Parathyroid adenoma (tissue), 2 donors: ENCODE results near the gene C16orf96.

Experiments
- H2AFZ ChIP-seq: fragments of 300-600 bp; sonication (generic); one replicate; pipeline ENCODE4 v1.7.0; 2017; ENCODE audit warnings: antibody characterized with exemption, mild to moderate bottlenecking
- H3K27ac ChIP-seq: fragments of 300-600 bp; sonication (generic); one replicate; pipeline ENCODE4 v1.7.0; 2017
- H3K27me3 ChIP-seq: fragments of 300-600 bp; sonication (generic); one replicate; pipeline ENCODE4 v1.7.0; 2017; ENCODE audit warnings: low read length; ENCODE audit not compliant: control insufficient read depth, insufficient read depth
- H3K36me3 ChIP-seq: fragments of 300-600 bp; sonication (generic); one replicate; pipeline ENCODE4 v1.7.0; 2017; ENCODE audit warnings: low read length; ENCODE audit not compliant: control insufficient read depth, insufficient read depth
- H3K4me1 ChIP-seq: fragments of 300-600 bp; sonication (generic); one replicate; pipeline ENCODE4 v1.7.0; 2017; ENCODE audit warnings: control low read depth
- H3K4me2 ChIP-seq: fragments of 300-600 bp; sonication (generic); one replicate; pipeline ENCODE4 v1.7.0; 2017; ENCODE audit warnings: low read length
- H3K4me3 ChIP-seq: fragments of 300-600 bp; sonication (generic); one replicate; pipeline ENCODE4 v1.7.0; 2017; ENCODE audit warnings: low read depth, low read length
- H3K79me2 ChIP-seq: fragments of 300-600 bp; sonication (generic); one replicate; pipeline ENCODE4 v1.7.0; 2017; ENCODE audit warnings: control low read depth
- H3K9ac ChIP-seq: fragments of 300-600 bp; sonication (generic); one replicate; pipeline ENCODE4 v1.7.0; 2017; ENCODE audit warnings: mild to moderate bottlenecking
- H3K9me3 ChIP-seq: fragments of 300-600 bp; sonication (generic); one replicate; pipeline ENCODE4 v1.7.0; 2017; ENCODE audit warnings: low read length; ENCODE audit not compliant: control insufficient read depth
- TF ChIP-seq, protein P1 (sequence below): fragments of 300-600 bp; sonication (generic); IDR thresholded peaks from one replicate; pipeline ENCODE4 v1.7.0; 2017; ENCODE audit warnings: antibody characterized with exemption, mild to moderate bottlenecking
- donor health status: primary hyperparathyroidism.

C16orf96 gene

DNA sequence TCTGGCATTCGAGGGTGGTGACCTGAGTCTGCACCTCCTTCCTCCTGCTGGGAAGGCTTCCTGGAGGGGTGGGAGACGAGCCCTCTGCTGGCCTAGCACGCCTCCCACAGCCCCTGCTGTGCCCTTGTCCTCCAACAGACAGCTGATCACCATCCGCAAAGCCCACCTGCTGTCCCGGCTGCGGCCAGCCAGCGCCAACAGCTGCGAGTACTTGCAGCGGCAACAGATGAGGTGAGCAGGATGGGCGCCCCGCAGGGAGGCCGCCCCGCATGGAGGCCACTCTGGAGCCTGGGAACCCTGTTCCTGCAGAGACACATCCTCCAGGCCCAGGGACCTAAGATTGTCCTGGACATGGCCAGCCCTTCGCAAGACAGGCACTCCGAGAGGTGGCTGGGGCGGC, 36.9 kb downstream of the C16orf96 start:
- Histone ChIP-seq H3K27me3 (no peaks in the 10 kb centered on the region), H3K9ac (no peak overlapping the region), H3K4me3 (no peak overlapping the region), H2AFZ (no peak overlapping the region), H3K36me3 (no peaks in the 10 kb centered on the region), H3K79me2 (no peaks in the 10 kb centered on the region), H3K9me3 (peaks cover 2% of the 10 kb centered on the region), H3K4me1 (no peaks in the 10 kb centered on the region), H3K27ac (no peak overlapping the region), H3K4me2 (no peak overlapping the region)
- TF ChIP-seq, protein P1, sequence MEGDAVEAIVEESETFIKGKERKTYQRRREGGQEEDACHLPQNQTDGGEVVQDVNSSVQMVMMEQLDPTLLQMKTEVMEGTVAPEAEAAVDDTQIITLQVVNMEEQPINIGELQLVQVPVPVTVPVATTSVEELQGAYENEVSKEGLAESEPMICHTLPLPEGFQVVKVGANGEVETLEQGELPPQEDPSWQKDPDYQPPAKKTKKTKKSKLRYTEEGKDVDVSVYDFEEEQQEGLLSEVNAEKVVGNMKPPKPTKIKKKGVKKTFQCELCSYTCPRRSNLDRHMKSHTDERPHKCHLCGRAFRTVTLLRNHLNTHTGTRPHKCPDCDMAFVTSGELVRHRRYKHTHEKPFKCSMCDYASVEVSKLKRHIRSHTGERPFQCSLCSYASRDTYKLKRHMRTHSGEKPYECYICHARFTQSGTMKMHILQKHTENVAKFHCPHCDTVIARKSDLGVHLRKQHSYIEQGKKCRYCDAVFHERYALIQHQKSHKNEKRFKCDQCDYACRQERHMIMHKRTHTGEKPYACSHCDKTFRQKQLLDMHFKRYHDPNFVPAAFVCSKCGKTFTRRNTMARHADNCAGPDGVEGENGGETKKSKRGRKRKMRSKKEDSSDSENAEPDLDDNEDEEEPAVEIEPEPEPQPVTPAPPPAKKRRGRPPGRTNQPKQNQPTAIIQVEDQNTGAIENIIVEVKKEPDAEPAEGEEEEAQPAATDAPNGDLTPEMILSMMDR: no peak

DNA sequence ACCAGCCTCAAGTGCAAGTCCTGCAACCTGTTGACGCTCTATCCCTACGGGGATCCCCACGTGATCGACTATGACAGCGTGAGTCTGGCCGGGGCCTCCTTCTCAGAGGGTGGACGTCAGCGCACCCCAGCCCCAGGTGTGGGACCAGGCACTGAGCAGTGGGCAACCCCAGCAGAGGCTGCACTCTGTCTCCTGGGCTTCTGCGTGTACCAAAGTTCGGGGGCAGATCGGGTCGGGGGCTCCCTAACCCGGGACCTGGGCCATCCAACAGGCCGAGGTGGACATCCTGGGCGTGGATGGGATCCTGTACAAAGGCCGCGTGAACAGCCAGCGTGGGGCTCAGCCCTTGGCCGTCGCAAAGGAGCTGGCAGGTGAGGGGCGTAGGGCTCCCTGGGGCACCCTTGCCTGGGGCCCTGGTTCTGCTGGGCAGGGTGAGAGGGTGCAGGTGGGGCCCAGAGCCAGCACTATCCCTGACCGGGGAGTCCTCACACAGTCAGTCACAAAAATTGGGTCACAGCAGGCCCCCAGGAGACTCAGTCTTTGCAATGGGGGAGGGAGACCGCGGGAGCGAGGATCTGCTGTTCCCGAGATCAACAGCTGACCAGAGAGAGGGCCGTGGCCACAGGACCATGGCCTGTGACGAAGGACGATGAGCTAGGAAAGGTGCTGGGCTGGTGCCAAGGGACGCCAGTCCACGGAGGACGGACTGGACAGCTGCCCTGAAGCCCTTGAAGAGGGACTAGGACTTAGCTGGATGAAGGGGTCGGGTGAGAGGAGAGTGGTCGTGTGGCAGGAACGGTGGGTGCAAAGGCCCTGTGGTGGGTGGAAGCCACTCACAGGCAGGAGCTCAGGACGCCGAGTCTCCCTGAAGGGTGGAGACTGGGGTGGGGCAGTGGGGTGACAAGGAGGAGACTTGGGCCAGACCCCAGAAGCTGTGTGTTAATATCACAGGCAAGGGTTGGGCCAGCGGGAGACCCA, 38.6 kb downstream of the C16orf96 start:
- H3K4me3 ChIP-seq: no peak overlapping the region
- H3K4me1 ChIP-seq: no peaks in the 10 kb centered on the region
- no peaks in the 10 kb centered on the region for H3K79me2 ChIP-seq
- H3K9me3 ChIP-seq: no peaks in the 10 kb centered on the region
- no peaks in the 10 kb centered on the region for H3K27me3 ChIP-seq
- TF ChIP-seq, protein P1: no peak
- no peak overlapping the region for H3K9ac ChIP-seq
- H3K4me2 ChIP-seq: no peak overlapping the region
- no peaks in the 10 kb centered on the region for H3K36me3 ChIP-seq
- H3K27ac ChIP-seq: no peak overlapping the region
- no peak overlapping the region for H2AFZ ChIP-seq

DNA sequence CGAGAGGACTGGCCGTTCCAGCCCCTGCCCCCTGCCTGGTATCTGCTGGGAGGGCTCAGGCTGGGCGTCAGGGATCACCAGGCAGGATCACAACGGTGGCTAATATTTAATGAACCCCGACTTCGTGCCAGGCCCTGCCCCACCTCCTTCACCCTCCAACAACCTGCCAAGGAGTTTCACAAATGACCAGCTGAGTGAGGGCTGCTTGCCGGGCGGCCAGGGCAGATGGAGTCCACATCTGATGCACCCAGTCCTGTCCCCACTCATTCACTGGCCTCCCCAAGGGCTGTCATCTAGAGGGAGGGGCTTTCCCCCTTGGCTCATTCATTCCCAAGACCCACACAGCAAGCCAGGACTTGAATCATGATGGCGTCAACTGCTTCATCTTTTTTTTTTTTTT, 41.0 kb downstream of the C16orf96 start:
- Histone ChIP-seq H3K27ac (no peak overlapping the region), H3K9ac (no peak overlapping the region), H2AFZ (no peak overlapping the region), H3K79me2 (no peaks in the 10 kb centered on the region), H3K4me2 (no peak overlapping the region), H3K4me1 (no peaks in the 10 kb centered on the region), H3K27me3 (no peaks in the 10 kb centered on the region), H3K4me3 (no peak overlapping the region), H3K36me3 (no peaks in the 10 kb centered on the region), H3K9me3 (no peaks in the 10 kb centered on the region)
- TF ChIP-seq, protein P1: no peak

DNA sequence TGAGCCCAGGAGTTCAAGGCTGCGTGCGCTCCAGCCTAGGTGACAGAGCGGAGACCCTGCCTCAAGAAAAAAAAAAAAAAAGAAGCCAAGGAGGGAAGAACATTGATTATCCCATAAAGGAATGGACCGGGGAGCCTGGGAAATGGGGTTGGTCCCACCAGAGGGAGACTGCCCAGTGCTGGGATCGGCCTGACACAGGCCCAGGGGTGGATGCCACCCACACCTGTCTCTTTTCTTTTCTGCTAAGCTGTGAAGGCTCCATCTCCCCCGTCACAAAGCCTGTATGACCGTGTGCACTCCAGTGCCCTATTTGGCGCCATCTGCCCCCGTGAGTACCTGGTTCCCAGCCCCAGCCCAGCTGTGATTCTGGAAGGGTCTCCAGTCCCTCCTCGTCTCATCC, 42.9 kb downstream of the C16orf96 start:
- Histone ChIP-seq H3K4me3 (no peak overlapping the region), H3K4me1 (no peaks in the 10 kb centered on the region), H3K27me3 (no peaks in the 10 kb centered on the region), H3K27ac (no peak overlapping the region), H2AFZ (no peak overlapping the region), H3K4me2 (no peak overlapping the region), H3K79me2 (no peaks in the 10 kb centered on the region), H3K9ac (no peak overlapping the region), H3K36me3 (no peaks in the 10 kb centered on the region), H3K9me3 (no peaks in the 10 kb centered on the region)
- TF ChIP-seq, protein P1: no peak
